ENCODE data around the gene KRTAP5-6.
"Not testable (repeated sequence)": the region's sequence is repeated elsewhere in the genome, so short reads cannot be mapped to it uniquely, and the experiment has no call there.

KRTAP5-6 gene

DNA sequence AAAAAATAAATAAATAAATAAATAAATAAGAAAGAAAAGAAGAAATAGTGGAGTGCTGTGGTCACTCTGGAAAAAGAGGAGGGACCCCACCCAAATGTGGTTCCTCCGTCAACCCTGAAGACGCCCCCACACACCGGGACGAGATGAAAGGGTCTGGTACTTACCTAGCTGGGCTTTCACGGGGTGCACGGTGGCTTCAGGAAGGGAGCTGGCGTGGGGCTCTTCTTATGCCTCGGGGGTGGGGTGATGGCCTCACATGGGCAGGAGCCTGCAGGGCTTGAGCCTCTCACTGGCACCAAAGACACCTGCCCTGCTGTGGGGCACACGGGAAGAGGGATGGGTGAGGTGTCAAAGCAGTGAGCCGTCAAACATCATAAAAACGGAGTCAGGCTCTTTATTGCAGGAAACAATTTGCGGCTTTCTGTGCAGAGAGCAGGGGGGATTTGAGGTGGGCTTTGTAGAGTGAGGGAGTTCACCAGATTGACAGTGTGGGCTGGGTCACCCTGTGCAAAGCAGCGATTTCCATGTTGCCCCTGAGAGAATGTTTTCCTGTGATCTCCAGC lies 28.0 kb upstream of the KRTAP5-6 start:
- peaks cover 20% of the 10 kb centered on the region for H3K27me3 Mint-ChIP-seq (ENCODE audit: low read depth)
- TF ChIP-seq, protein P1, sequence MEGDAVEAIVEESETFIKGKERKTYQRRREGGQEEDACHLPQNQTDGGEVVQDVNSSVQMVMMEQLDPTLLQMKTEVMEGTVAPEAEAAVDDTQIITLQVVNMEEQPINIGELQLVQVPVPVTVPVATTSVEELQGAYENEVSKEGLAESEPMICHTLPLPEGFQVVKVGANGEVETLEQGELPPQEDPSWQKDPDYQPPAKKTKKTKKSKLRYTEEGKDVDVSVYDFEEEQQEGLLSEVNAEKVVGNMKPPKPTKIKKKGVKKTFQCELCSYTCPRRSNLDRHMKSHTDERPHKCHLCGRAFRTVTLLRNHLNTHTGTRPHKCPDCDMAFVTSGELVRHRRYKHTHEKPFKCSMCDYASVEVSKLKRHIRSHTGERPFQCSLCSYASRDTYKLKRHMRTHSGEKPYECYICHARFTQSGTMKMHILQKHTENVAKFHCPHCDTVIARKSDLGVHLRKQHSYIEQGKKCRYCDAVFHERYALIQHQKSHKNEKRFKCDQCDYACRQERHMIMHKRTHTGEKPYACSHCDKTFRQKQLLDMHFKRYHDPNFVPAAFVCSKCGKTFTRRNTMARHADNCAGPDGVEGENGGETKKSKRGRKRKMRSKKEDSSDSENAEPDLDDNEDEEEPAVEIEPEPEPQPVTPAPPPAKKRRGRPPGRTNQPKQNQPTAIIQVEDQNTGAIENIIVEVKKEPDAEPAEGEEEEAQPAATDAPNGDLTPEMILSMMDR (IDR thresholded peaks at IDR 0.05; ENCODE audit: unreplicated experiment in 3 of 3), result no peak
- H3K27ac Mint-ChIP-seq, result peak overlapping the region; percentile 40 to 59 (median 46)
- no peaks in the 10 kb centered on the region for H3K36me3 Mint-ChIP-seq (ENCODE audit: low read depth)
- peaks cover 2% of the 10 kb centered on the region for H3K9me3 Mint-ChIP-seq
- peaks cover 28% of the 10 kb centered on the region for H3K4me1 Mint-ChIP-seq
- no peak overlapping the region for H3K4me3 Mint-ChIP-seq

DNA sequence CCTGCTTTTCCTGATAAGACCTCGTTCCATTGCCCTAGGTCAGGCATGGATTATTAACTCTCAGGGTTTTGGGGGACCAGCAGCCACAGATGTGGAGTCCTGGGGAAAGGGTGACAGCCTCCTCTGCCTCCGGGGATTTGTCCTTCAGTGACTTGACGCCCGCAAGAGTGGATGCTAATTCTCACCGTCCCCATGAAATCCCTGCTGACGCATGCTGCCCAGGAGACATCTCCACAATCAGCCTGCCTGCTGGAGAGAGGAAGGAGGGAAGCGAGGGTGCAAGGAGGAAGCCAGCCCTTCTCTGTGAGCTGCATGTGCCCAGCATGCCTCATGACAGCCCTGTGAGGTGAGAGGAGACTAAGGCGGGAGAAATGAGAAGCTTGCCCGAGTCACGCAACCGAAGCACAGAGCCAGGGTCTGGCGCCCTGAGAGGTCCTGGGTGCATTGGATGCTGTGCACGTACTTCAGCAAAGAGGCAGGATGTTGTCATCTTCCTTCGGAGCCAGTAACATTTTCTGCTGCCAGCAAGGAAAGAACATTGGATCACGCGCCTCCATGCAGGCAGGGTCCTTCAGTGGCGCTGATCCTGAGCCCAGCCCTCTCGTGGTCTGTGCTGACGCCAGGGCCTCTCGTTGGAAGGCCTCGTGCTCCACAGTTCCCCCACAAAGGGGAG lies 27.3 kb upstream of the KRTAP5-6 start:
- Mint-ChIP-seq H3K4me1 (peaks cover 28% of the 10 kb centered on the region), H3K27ac (peak overlapping the region; percentile 40 to 59 (median 46)), H3K36me3 (ENCODE audit: low read depth) (no peaks in the 10 kb centered on the region), H3K27me3 (ENCODE audit: low read depth) (peaks cover 26% of the 10 kb centered on the region), H3K9me3 (peaks cover 2% of the 10 kb centered on the region), H3K4me3 (no peak overlapping the region)
- TF ChIP-seq, protein P1 (IDR thresholded peaks at IDR 0.05; ENCODE audit: unreplicated experiment in 3 of 3), result no peak

DNA sequence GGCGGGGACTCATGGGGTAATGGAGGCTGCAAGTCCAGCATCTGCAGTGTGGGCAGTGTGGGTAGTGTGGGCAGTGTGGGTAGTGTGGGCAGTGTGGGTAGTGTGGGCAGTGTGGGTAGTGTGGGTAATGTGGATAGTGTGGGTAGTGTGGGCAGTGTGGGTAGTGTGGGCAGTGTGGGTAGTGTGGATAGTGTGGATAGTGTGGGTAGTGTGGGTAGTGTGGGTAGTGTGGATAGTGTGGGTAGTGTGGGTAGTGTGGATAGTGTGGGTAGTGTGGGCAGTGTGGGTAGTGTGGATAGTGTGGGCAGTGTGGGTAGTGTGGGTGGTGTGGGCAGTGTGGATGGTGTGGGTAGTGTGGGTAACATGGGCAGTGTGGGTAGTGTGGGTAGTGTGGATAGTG lies 26.5 kb upstream of the KRTAP5-6 start:
- H3K4me3 Mint-ChIP-seq; H3K27ac Mint-ChIP-seq; H3K36me3 Mint-ChIP-seq (ENCODE audit: low read depth); H3K9me3 Mint-ChIP-seq: not testable (repeated sequence)
- H3K4me1 Mint-ChIP-seq, result peaks cover 28% of the 10 kb centered on the region
- H3K27me3 Mint-ChIP-seq (ENCODE audit: low read depth), result peaks cover 28% of the 10 kb centered on the region

DNA sequence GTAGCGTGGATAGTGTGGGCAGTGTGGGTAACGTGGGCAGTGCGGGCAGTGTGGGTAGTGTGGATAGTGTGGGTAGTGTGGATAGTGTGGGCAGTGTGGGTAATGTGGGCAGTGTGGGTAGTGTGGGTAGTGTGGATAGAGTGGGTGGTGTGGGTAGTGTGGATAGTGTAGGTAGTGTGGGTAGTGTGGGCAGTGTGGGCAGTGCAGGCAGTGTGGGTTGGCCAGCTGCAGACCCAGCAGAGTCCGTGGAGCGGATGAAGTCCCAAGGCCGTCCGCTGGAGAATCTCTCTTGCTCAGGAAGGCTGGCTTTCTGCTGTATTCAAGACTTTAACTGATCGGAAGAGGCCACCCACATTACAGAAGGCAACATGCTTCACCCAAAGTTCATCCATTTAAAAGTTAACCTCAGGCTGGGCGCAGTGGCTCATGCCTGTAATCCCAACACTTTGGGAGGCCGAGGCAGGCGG lies 26.1 kb upstream of the KRTAP5-6 start:
- H3K27me3 Mint-ChIP-seq (ENCODE audit: low read depth), result peaks cover 31% of the 10 kb centered on the region
- H3K4me3 Mint-ChIP-seq, result no peak overlapping the region
- peaks cover 32% of the 10 kb centered on the region for H3K4me1 Mint-ChIP-seq
- no peak overlapping the region for H3K27ac Mint-ChIP-seq
- no peaks in the 10 kb centered on the region for H3K36me3 Mint-ChIP-seq (ENCODE audit: low read depth)
- peaks cover 2% of the 10 kb centered on the region for H3K9me3 Mint-ChIP-seq
- TF ChIP-seq, protein P1 (IDR thresholded peaks at IDR 0.05; ENCODE audit: unreplicated experiment in 3 of 3), result no peak

DNA sequence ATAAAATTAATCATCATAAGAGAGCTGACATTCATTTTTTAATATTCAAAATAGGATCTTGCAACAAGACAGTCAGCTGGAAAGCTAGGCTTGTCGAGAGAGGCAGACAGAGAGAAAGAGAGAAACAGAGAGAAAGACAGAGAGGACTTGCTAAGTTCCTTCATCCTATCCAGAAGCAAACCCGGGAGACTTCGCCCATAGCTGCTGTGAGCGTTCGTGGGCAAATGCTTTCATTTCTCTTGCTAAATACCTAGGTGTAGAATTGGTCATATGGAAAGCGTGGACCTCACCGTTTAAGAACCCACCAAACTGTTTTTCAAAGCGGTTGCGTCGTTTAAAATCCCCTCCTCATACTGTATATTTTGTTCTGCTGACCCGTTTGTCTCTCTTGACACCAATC lies 25.3 kb upstream of the KRTAP5-6 start:
- TF ChIP-seq, protein P1 (IDR thresholded peaks at IDR 0.05; ENCODE audit: unreplicated experiment in 3 of 3), result no peak
- peaks cover 2% of the 10 kb centered on the region for H3K9me3 Mint-ChIP-seq
- H3K27ac Mint-ChIP-seq, result peak overlapping the region in 1 of 3 experiments; percentile 15
- no peaks in the 10 kb centered on the region for H3K36me3 Mint-ChIP-seq (ENCODE audit: low read depth)
- H3K4me3 Mint-ChIP-seq, result no peak overlapping the region
- H3K4me1 Mint-ChIP-seq, result peaks cover 32% of the 10 kb centered on the region
- H3K27me3 Mint-ChIP-seq (ENCODE audit: low read depth), result peaks cover 31% of the 10 kb centered on the region

DNA sequence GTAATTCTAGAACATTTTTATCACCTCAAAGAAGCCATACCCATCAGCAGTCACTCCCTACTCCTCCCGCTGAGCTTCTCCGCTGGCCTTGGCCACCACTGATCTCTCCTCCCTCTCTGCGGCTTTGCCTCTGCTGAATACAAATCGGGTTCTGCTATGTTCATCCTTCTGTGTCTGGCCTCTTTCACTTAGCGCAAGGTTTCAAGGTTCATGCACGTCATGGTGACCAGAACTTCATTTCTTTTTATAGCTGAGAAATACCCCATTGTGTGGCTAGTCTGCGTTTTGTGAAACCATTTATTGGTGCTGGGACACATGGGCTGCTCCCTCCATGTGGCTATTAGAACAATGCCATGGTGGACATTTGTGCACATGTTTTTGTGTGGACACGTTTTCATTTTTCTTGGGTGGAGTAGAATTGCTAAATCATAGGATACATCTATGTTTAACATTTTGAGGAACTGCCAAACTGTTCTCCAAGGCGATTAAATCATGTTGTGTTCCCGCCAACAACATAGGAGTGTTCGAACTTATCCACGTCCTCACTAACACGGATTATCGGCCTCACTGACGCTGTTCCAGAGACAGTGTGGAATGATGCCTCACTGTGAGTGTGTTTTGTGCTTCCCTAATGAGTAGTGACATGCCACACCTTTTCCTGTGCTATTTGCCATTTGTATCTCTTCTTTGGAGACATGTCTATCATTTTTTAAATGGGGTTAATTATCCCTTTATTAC lies 24.2 kb upstream of the KRTAP5-6 start:
- Mint-ChIP-seq H3K4me3 (no peak overlapping the region), H3K27me3 (ENCODE audit: low read depth) (peaks cover 31% of the 10 kb centered on the region), H3K9me3 (peaks cover 2% of the 10 kb centered on the region), H3K27ac (peak overlapping the region in 2 of 3 experiments; percentile 9 to 35), H3K4me1 (peaks cover 28% of the 10 kb centered on the region), H3K36me3 (ENCODE audit: low read depth) (no peaks in the 10 kb centered on the region)
- TF ChIP-seq, protein P1 (IDR thresholded peaks at IDR 0.05; ENCODE audit: unreplicated experiment in 3 of 3), result no peak
